ENCODE data around the gene PATZ1.
A peak's percentile ranks its signal among the peaks of the same experiment; 100 is the strongest.

PATZ1 gene

GRCh38 chr22:31282748-31283468 lies 63.2 kb downstream of the PATZ1 start:
- Histone ChIP-seq H3K9me3 (ENCODE audit: severe bottlenecking) (no peaks in the 10 kb centered on the region), H3K27me3 (ENCODE audit: insufficient read depth, poor library complexity, severe bottlenecking) (no peaks in the 10 kb centered on the region), H3K27ac (ENCODE audit: poor library complexity, severe bottlenecking) (no peak overlapping the region), H3K4me3 (ENCODE audit: severe bottlenecking) (no peak overlapping the region), H3K4me1 (ENCODE audit: insufficient read depth, poor library complexity, severe bottlenecking) (no peaks in the 10 kb centered on the region), H3K36me3 (ENCODE audit: low read depth) (peaks cover 19% of the 10 kb centered on the region)
- DNase-seq (ENCODE audit: low spot score) (no peak), ATAC-seq (ENCODE audit: low read depth) (no peak)
- TF ChIP-seq CTCF (IDR thresholded peaks at IDR 0.05; ENCODE audit: poor library complexity, severe bottlenecking), result no peak

GRCh38 chr22:31281733-31282132 lies 64.4 kb downstream of the PATZ1 start:
- Histone ChIP-seq H3K9me3 (ENCODE audit: severe bottlenecking) (no peaks in the 10 kb centered on the region), H3K4me3 (ENCODE audit: severe bottlenecking) (no peak overlapping the region), H3K27ac (ENCODE audit: poor library complexity, severe bottlenecking) (no peak overlapping the region), H3K27me3 (ENCODE audit: insufficient read depth, poor library complexity, severe bottlenecking) (no peaks in the 10 kb centered on the region), H3K36me3 (ENCODE audit: low read depth) (peaks cover 28% of the 10 kb centered on the region), H3K4me1 (ENCODE audit: insufficient read depth, poor library complexity, severe bottlenecking) (no peaks in the 10 kb centered on the region)
- no peak for TF ChIP-seq CTCF (IDR thresholded peaks at IDR 0.05; ENCODE audit: poor library complexity, severe bottlenecking)
- no peak for ATAC-seq (ENCODE audit: low read depth)
- DNase-seq (ENCODE audit: low spot score), result no peak

DNA sequence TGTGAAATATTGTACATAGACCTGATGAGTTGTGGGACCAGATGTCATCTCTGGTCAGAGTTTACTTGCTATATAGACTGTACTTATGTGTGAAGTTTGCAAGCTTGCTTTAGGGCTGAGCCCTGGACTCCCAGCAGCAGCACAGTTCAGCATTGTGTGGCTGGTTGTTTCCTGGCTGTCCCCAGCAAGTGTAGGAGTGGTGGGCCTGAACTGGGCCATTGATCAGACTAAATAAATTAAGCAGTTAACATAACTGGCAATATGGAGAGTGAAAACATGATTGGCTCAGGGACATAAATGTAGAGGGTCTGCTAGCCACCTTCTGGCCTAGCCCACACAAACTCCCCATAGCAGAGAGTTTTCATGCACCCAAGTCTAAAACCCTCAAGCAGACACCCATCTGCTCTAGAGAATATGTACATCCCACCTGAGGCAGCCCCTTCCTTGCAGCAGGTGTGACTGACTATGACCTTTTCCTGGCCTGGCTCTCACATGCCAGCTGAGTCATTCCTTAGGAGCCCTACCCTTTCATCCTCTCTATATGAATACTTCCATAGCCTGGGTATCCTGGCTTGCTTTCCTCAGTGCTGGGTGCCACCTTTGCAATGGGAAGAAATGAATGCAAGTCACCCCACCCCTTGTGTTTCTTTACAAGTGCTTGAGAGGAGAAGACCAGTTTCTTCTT lies 66.2 kb downstream of the PATZ1 start:
- no peak for DNase-seq (ENCODE audit: low spot score)
- Histone ChIP-seq H3K4me3 (ENCODE audit: severe bottlenecking) (no peak overlapping the region), H3K4me1 (ENCODE audit: insufficient read depth, poor library complexity, severe bottlenecking) (no peaks in the 10 kb centered on the region), H3K36me3 (ENCODE audit: low read depth) (peaks cover 40% of the 10 kb centered on the region), H3K9me3 (ENCODE audit: severe bottlenecking) (no peaks in the 10 kb centered on the region), H3K27me3 (ENCODE audit: insufficient read depth, poor library complexity, severe bottlenecking) (no peaks in the 10 kb centered on the region), H3K27ac (ENCODE audit: poor library complexity, severe bottlenecking) (no peak overlapping the region)
- ATAC-seq (ENCODE audit: low read depth), result peak; percentile 51
- TF ChIP-seq CTCF (IDR thresholded peaks at IDR 0.05; ENCODE audit: poor library complexity, severe bottlenecking), result no peak

DNA sequence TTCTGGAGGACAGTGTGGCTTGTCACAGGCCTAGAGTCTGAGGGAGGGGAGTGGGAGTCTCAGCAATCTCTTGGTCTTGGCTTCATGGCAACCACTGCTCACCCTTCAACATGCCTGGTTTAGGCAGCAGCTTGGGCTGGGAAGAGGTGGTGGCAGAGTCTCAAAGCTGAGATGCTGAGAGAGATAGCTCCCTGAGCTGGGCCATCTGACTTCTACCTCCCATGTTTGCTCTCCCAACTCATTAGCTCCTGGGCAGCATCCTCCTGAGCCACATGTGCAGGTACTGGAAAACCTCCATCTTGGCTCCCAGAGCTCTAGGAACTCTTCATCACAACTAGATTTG lies 66.8 kb downstream of the PATZ1 start:
- no peak for ATAC-seq (ENCODE audit: low read depth)
- no peak for TF ChIP-seq CTCF (IDR thresholded peaks at IDR 0.05; ENCODE audit: poor library complexity, severe bottlenecking)
- no peaks in the 10 kb centered on the region for H3K9me3 ChIP-seq (ENCODE audit: severe bottlenecking)
- peaks cover 47% of the 10 kb centered on the region for H3K36me3 ChIP-seq (ENCODE audit: low read depth)
- DNase-seq (ENCODE audit: low spot score), result no peak
- H3K27me3 ChIP-seq (ENCODE audit: insufficient read depth, poor library complexity, severe bottlenecking), result no peaks in the 10 kb centered on the region
- H3K27ac ChIP-seq (ENCODE audit: poor library complexity, severe bottlenecking), result no peak overlapping the region
- no peak overlapping the region for H3K4me3 ChIP-seq (ENCODE audit: severe bottlenecking)
- H3K4me1 ChIP-seq (ENCODE audit: insufficient read depth, poor library complexity, severe bottlenecking), result no peaks in the 10 kb centered on the region
